ENCODE measurements around the gene KRT31.

The KRT31 gene

GRCh38 chr17:41393294-41393693 lies 4.1 kb downstream of the KRT31 start:
- no peak for DNase-seq

GRCh38 chr17:41392278-41392677 lies 5.1 kb downstream of the KRT31 start:
- TF ChIP-seq CTCF (IDR thresholded peaks at IDR 0.05) = no peak
- Mint-ChIP-seq H3K27me3 (ENCODE audit: low read depth, poor library complexity) (peaks cover 16% of the 10 kb centered on the region), H3K9me3 (peaks cover 17% of the 10 kb centered on the region), H3K4me3 (no peak overlapping the region), H3K4me1 (peaks cover 27% of the 10 kb centered on the region), H3K27ac (no peak overlapping the region), H3K36me3 (ENCODE audit: low read depth) (peaks cover 4% of the 10 kb centered on the region)
- no peak for DNase-seq

More at GRCh38 chr17:41393294-41393693, 4.1 kb downstream of the KRT31 start:
- Mint-ChIP-seq H3K4me3 (no peak overlapping the region), H3K9me3 (peaks cover 9% of the 10 kb centered on the region), H3K36me3 (ENCODE audit: low read depth) (no peaks in the 10 kb centered on the region), H3K27ac (no peak overlapping the region), H3K27me3 (ENCODE audit: low read depth, poor library complexity) (peaks cover 16% of the 10 kb centered on the region), H3K4me1 (peaks cover 27% of the 10 kb centered on the region)
- TF ChIP-seq CTCF (IDR thresholded peaks at IDR 0.05) = no peak

- DNase-seq = no peak
- Mint-ChIP-seq H3K27ac (no peak overlapping the region), H3K4me3 (no peak overlapping the region), H3K9me3 (peaks cover 22% of the 10 kb centered on the region), H3K27me3 (ENCODE audit: low read depth, poor library complexity) (peaks cover 20% of the 10 kb centered on the region), H3K4me1 (peaks cover 27% of the 10 kb centered on the region), H3K36me3 (ENCODE audit: low read depth) (peaks cover 8% of the 10 kb centered on the region)
- no peak for TF ChIP-seq CTCF (IDR thresholded peaks at IDR 0.05)
Observed at GRCh38 chr17:41391535-41391934, 5.9 kb downstream of the KRT31 start.

- Mint-ChIP-seq H3K27me3 (ENCODE audit: low read depth, poor library complexity) (peaks cover 15% of the 10 kb centered on the region), H3K4me1 (peaks cover 27% of the 10 kb centered on the region), H3K27ac (no peak overlapping the region), H3K4me3 (no peak overlapping the region), H3K9me3 (peaks cover 27% of the 10 kb centered on the region), H3K36me3 (ENCODE audit: low read depth) (peaks cover 11% of the 10 kb centered on the region)
- DNase-seq = no peak
- TF ChIP-seq CTCF (IDR thresholded peaks at IDR 0.05) = no peak
Observed at GRCh38 chr17:41390411-41390938, 6.9 kb downstream of the KRT31 start.

- no peak for DNase-seq
- Mint-ChIP-seq H3K4me3 (no peak overlapping the region), H3K9me3 (peaks cover 27% of the 10 kb centered on the region)
Observed at GRCh38 chr17:41387670-41388069, 9.7 kb downstream of the KRT31 start.

More at GRCh38 chr17:41387670-41388069, 9.7 kb downstream of the KRT31 start:
- Mint-ChIP-seq H3K27me3 (ENCODE audit: low read depth, poor library complexity) (peaks cover 17% of the 10 kb centered on the region), H3K27ac (no peak overlapping the region), H3K36me3 (ENCODE audit: low read depth) (peaks cover 11% of the 10 kb centered on the region), H3K4me1 (peaks cover 27% of the 10 kb centered on the region)
- TF ChIP-seq CTCF (IDR thresholded peaks at IDR 0.05) = no peak

Measured in nephron progenitor cell (in vitro differentiated cells).